Measurements from ENCODE around the gene PBX1. TPM values are rescaled to one million over a fixed set of nuclear protein-coding genes. Genes with fewer than 3 reads are reported as not detected.

PBX1 gene
- total and polyA plus RNA-seq, 7 donors: 6.7 to 168 (median 118) TPM

GRCh38 chr1:164868990-164869389 lies 310.0 kb downstream of the PBX1 start:
- Histone ChIP-seq H3K27ac (no peak overlapping the region), H3K36me3 (no peaks in the 10 kb centered on the region), H3K4me1 (peaks cover 0 to 4% (median 0%) of the 10 kb centered on the region in 4 donors), H3K9me3 (no peaks in the 10 kb centered on the region), H3K27me3 (no peaks in the 10 kb centered on the region), H3K4me3 (no peak overlapping the region)
- intact Hi-C loops (cut with DNase I): no loop called here
- 91 to 94% methylated on average over 4 of the region's 4 CpGs for WGBS, 2 donors
- TF ChIP-seq POLR2A (IDR thresholded peaks at IDR 0.05) (no peak), CTCF (IDR thresholded peaks at IDR 0.05) (no peak), EP300 (IDR thresholded peaks at IDR 0.05) (no peak)
- DNase-seq: no peak

DNA sequence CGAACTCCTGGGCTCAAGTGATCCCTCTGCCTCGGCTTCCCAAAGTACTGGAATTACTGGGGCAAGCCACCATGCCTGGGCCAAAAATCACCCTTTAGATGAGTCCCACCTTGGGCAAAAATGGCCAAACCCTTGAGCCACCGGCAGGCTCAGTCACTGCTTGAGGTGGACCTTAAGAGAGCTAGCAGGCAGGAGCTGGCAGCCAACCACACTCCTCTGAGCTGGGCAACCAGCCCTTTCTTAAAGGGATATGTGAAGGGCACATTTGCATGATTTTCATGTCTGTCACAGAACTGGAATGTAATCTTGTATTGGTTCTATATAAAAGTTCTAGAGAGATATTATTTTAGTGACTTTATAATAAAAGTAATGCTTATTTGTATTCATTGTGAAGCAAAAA lies 316.5 kb downstream of the PBX1 start:
- WGBS, 2 donors: 91% methylated on average over 3 of the region's 3 CpGs
- intact Hi-C loops (cut with DNase I): no loop called here
- H3K9me3 ChIP-seq: no peaks in the 10 kb centered on the region
- no peaks in the 10 kb centered on the region for H3K36me3 ChIP-seq
- no peak overlapping the region for H3K4me3 ChIP-seq
- no peaks in the 10 kb centered on the region for H3K27me3 ChIP-seq
- no peak for DNase-seq
- H3K4me1 ChIP-seq: peaks cover 0 to 20% (median 5%) of the 10 kb centered on the region in 4 donors
- H3K27ac ChIP-seq: no peak overlapping the region
- TF ChIP-seq EP300 (IDR thresholded peaks at IDR 0.05) (no peak), POLR2AphosphoS5 (IDR thresholded peaks at IDR 0.05) (no peak), POLR2A (IDR thresholded peaks at IDR 0.05) (no peak), CTCF (IDR thresholded peaks at IDR 0.05) (no peak)

- no peak overlapping the region for H3K27ac ChIP-seq
- intact Hi-C loops (cut with DNase I): no loop called here
- no peaks in the 10 kb centered on the region for H3K27me3 ChIP-seq
- no peak for DNase-seq
- H3K9me3 ChIP-seq: no peaks in the 10 kb centered on the region
- TF ChIP-seq EP300 (IDR thresholded peaks at IDR 0.05): no peak
- TF ChIP-seq CTCF (IDR thresholded peaks at IDR 0.05): no peak
- TF ChIP-seq POLR2AphosphoS5 (IDR thresholded peaks at IDR 0.05): no peak
- no peak for TF ChIP-seq POLR2A (IDR thresholded peaks at IDR 0.05)
- H3K4me1 ChIP-seq: peaks cover 0 to 20% (median 5%) of the 10 kb centered on the region in 4 donors
- 79 to 82% methylated on average over 12 of the region's 12 CpGs for WGBS, 2 donors
- H3K4me3 ChIP-seq: no peak overlapping the region
- H3K36me3 ChIP-seq: no peaks in the 10 kb centered on the region
Measured at GRCh38 chr1:164876398-164877116, 317.6 kb downstream of the PBX1 start.

DNA sequence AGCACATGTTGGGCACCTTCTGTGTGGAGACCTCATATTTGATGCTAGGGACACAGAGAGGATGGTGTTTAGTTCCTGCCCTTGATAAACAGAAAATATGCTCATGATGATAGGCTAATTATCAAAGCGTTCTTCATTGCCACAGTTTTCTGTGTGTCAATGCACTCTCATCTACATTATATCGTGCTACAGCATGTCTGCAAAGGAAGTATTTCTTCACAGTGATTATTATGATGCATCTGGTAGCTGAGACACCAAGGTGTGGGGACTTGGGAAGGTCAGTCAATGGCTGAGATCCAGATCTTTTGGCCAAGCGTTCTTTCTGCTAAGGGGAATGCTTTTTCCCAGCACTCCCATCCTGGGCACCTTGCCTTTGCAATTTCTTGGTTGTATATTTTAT lies 321.2 kb downstream of the PBX1 start:
- H3K4me3 ChIP-seq: no peak overlapping the region
- WGBS, 2 donors: 88 to 89% methylated on average over 3 of the region's 3 CpGs
- intact Hi-C loops (cut with DNase I): no loop called here

More for the DNA sequence above, 321.2 kb downstream of the PBX1 start:
- DNase-seq: no peak
- no peak for TF ChIP-seq POLR2AphosphoS5 (IDR thresholded peaks at IDR 0.05)
- no peak for TF ChIP-seq EP300 (IDR thresholded peaks at IDR 0.05)
- TF ChIP-seq POLR2A (IDR thresholded peaks at IDR 0.05): no peak
- no peak for TF ChIP-seq CTCF (IDR thresholded peaks at IDR 0.05)
- Histone ChIP-seq H3K27ac (no peak overlapping the region), H3K27me3 (no peaks in the 10 kb centered on the region), H3K9me3 (no peaks in the 10 kb centered on the region), H3K4me1 (peaks cover 0 to 20% (median 5%) of the 10 kb centered on the region in 4 donors), H3K36me3 (no peaks in the 10 kb centered on the region)

Measured in sigmoid colon (tissue), 7 donors.